KMS-11 (cell line): Measurements from ENCODE around the gene AZU1.

Source experiments
- H2AFZ ChIP-seq: fragments of 200-600 bp; sonication (generic); 2 replicates; pipeline ENCODE4 v1.6.1; 2016; ENCODE audit warnings: antibody characterized with exemption, mixed run types, low read depth
- H3K27ac ChIP-seq: fragments of 200-600 bp; sonication (generic); 2 replicates; pipeline ENCODE4 v1.6.1; 2016; ENCODE audit warnings: mild to moderate bottlenecking, mixed run types
- H3K27me3 ChIP-seq: fragments of 200-600 bp; sonication (generic); 2 replicates; pipeline ENCODE4 v1.6.1; 2017; ENCODE audit warnings: mild to moderate bottlenecking, low read depth, mixed run types, moderate library complexity; ENCODE audit not compliant: insufficient read depth
- H3K36me3 ChIP-seq: fragments of 200-600 bp; sonication (generic); 2 replicates; pipeline ENCODE4 v1.6.1; 2017; ENCODE audit warnings: mild to moderate bottlenecking, mixed run types; ENCODE audit not compliant: insufficient read depth
- H3K4me1 ChIP-seq: fragments of 200-600 bp; sonication (generic); 2 replicates; pipeline ENCODE4 v1.6.1; 2016; ENCODE audit warnings: mild to moderate bottlenecking, low read depth, mixed run types; ENCODE audit not compliant: poor library complexity, severe bottlenecking
- H3K4me2 ChIP-seq: fragments of 200-600 bp; sonication (generic); 2 replicates; pipeline ENCODE4 v1.7.0; 2016; ENCODE audit warnings: mild to moderate bottlenecking, mixed run types
- H3K4me3 ChIP-seq: fragments of 200-600 bp; sonication (generic); IDR thresholded peaks from 2 replicates; pipeline ENCODE4 v1.6.1; 2017; ENCODE audit warnings: low read depth, low read length, mixed read lengths; ENCODE audit not compliant: insufficient read depth
- H3K79me2 ChIP-seq: fragments of 200-600 bp; sonication (generic); 2 replicates; pipeline ENCODE4 v1.6.1; 2016; ENCODE audit warnings: low read depth, mixed run types; ENCODE audit not compliant: insufficient read depth
- H3K9ac ChIP-seq: fragments of 200-600 bp; sonication (generic); 2 replicates; pipeline ENCODE4 v1.6.1; 2016; ENCODE audit warnings: mild to moderate bottlenecking, mixed run types
- H4K20me1 ChIP-seq: fragments of 200-600 bp; sonication (generic); 2 replicates; pipeline ENCODE4 v1.6.1; 2016; ENCODE audit warnings: mild to moderate bottlenecking, mixed run types; ENCODE audit not compliant: insufficient read depth
- CTCF ChIP-seq: fragments of 200-600 bp; sonication (generic); conservative IDR thresholded peaks from 2 replicates; pipeline ENCODE4 v1.6.1; 2017; ENCODE audit warnings: low read depth, mild to moderate bottlenecking, antibody characterized with exemption, low read length, moderate library complexity, mixed read lengths

The AZU1 gene

GRCh38 chr19:798415-799075, 29.1 kb upstream of the AZU1 start:
- peaks cover 18% of the 10 kb centered on the region for H3K4me1 ChIP-seq
- peak overlapping the region; percentile 56; the same call in 1 of the 2 replicates for H3K27ac ChIP-seq
- H4K20me1 ChIP-seq, result peaks cover 43% of the 10 kb centered on the region
- no peak overlapping the region for H3K4me3 ChIP-seq
- H3K27me3 ChIP-seq, result no peaks in the 10 kb centered on the region
- peaks cover 22% of the 10 kb centered on the region; the same call in 1 of the 2 replicates for H3K36me3 ChIP-seq
- H3K4me2 ChIP-seq, result peak overlapping the region; percentile 54
- no peak overlapping the region for H2AFZ ChIP-seq
- TF ChIP-seq CTCF, result no peak
- H3K9ac ChIP-seq, result peak overlapping the region; percentile 96
- H3K79me2 ChIP-seq, result peaks cover 57% of the 10 kb centered on the region

- peaks cover 18% of the 10 kb centered on the region for H3K4me1 ChIP-seq
- H3K9ac ChIP-seq, result peak overlapping the region; percentile 96; the same call in 1 of the 2 replicates
- H4K20me1 ChIP-seq, result peaks cover 43% of the 10 kb centered on the region
- peak overlapping the region; percentile 8; the same call in 1 of the 2 replicates for H3K27ac ChIP-seq
- peak overlapping the region; percentile 54 for H3K4me2 ChIP-seq
- H3K27me3 ChIP-seq, result no peaks in the 10 kb centered on the region
- no peak overlapping the region for H3K4me3 ChIP-seq
- peaks cover 30% of the 10 kb centered on the region; the same call in 1 of the 2 replicates for H3K36me3 ChIP-seq
- H2AFZ ChIP-seq, result no peak overlapping the region
- no peak for TF ChIP-seq CTCF
- peaks cover 64% of the 10 kb centered on the region for H3K79me2 ChIP-seq
Observed at GRCh38 chr19:799076-799881, 28.4 kb upstream of the AZU1 start.

- TF ChIP-seq CTCF, result no peak
- H3K4me1 ChIP-seq, result peaks cover 18% of the 10 kb centered on the region
- peaks cover 76% of the 10 kb centered on the region for H3K79me2 ChIP-seq
- H4K20me1 ChIP-seq, result peaks cover 43% of the 10 kb centered on the region
- H3K36me3 ChIP-seq, result peaks cover 36% of the 10 kb centered on the region; the same call in 1 of the 2 replicates
- no peaks in the 10 kb centered on the region for H3K27me3 ChIP-seq
- H2AFZ ChIP-seq, result no peak overlapping the region
- H3K9ac ChIP-seq, result no peak overlapping the region; the same call in 1 of the 2 replicates
- no peak overlapping the region for H3K27ac ChIP-seq
- peak overlapping the region; percentile 54; the same call in 1 of the 2 replicates for H3K4me2 ChIP-seq
- H3K4me3 ChIP-seq, result no peak overlapping the region
Observed at GRCh38 chr19:800360-801029, 27.1 kb upstream of the AZU1 start.

- Histone ChIP-seq H3K9ac (no peak overlapping the region), H3K27me3 (no peaks in the 10 kb centered on the region), H3K4me3 (no peak overlapping the region), H4K20me1 (peaks cover 43% of the 10 kb centered on the region), H3K4me1 (peaks cover 18% of the 10 kb centered on the region), H3K36me3 (peaks cover 37% of the 10 kb centered on the region; the same call in 1 of the 2 replicates), H3K27ac (no peak overlapping the region), H3K4me2 (no peak overlapping the region), H2AFZ (no peak overlapping the region), H3K79me2 (peaks cover 84% of the 10 kb centered on the region)
- TF ChIP-seq CTCF, result no peak
Observed at GRCh38 chr19:801030-801860, 26.4 kb upstream of the AZU1 start.
